ENCODE data around the gene CXCL17. TPM values are rescaled to one million over a fixed set of nuclear protein-coding genes. Genes with fewer than 3 reads are reported as not detected.

The CXCL17 gene
- total RNA-seq, 1 experiment from 2014 or later: not detected

GRCh38 chr19:42421591-42422031 lies 21.1 kb downstream of the CXCL17 start:
- H3K18ac ChIP-seq (ENCODE audit: insufficient read length, low read depth, low read length): no peak overlapping the region
- H3K9me3 Mint-ChIP-seq: peaks cover 0 to 3% of the 10 kb centered on the region in 2 experiments; a peak in 3 of 5 replicates
- no peak overlapping the region for H3T11ph ChIP-seq (ENCODE audit: low read length)
- H3K23ac ChIP-seq (ENCODE audit: insufficient read length, low read depth, low read length): no peak overlapping the region
- H3K27me3 Mint-ChIP-seq (ENCODE audit: low read depth): peaks cover 93% of the 10 kb centered on the region
- H3K27ac ChIP-seq (ENCODE audit: insufficient read length, low read depth, low read length): no peak overlapping the region
- no peak overlapping the region for H4K5ac ChIP-seq (ENCODE audit: insufficient read length, low read depth, low read length)
- no peak for DNase-seq
- no peak overlapping the region for H2BK20ac ChIP-seq (ENCODE audit: low read depth, low read length, poor library complexity, severe bottlenecking)
- H4K20me1 ChIP-seq (ENCODE audit: control insufficient read depth, insufficient read depth, insufficient read length): no peaks in the 10 kb centered on the region
- H3K36me3 Mint-ChIP-seq (ENCODE audit: insufficient read depth in 1 of 3, low read depth in 3 of 3): peaks cover 0 to 13% (median 3%) of the 10 kb centered on the region in 3 experiments; a peak in 5 of 7 replicates
- H4K91ac ChIP-seq (ENCODE audit: insufficient read length, low read depth, low read length): no peak overlapping the region
- H3K4me3 Mint-ChIP-seq: peak overlapping the region in 1 of 2 experiments; percentile 90; a peak in 2 of 5 replicates
- no peak overlapping the region for H2BK120ac ChIP-seq (ENCODE audit: low read depth, low read length, poor library complexity, severe bottlenecking)
- no peak overlapping the region for H3K14ac ChIP-seq (ENCODE audit: insufficient read depth, low read length)
- no peak overlapping the region for H2AFZ ChIP-seq (ENCODE audit: low read length)
- no peak overlapping the region for H2BK15ac ChIP-seq (ENCODE audit: low read depth, low read length)
- no peak overlapping the region for H3K56ac ChIP-seq (ENCODE audit: insufficient read length, low read depth, low read length)
- no peak for TF ChIP-seq CTCF (conservative IDR thresholded peaks at IDR 0.05)
- H3K9me3 ChIP-seq (ENCODE audit: control insufficient read depth, low read depth, low read length): no peaks in the 10 kb centered on the region
- peaks cover 7% of the 10 kb centered on the region for H3K23me2 ChIP-seq (ENCODE audit: insufficient read length, low read depth, low read length, poor library complexity, severe bottlenecking)
- H4K8ac ChIP-seq (replicated peaks; ENCODE audit: insufficient read length, low read depth, low read length): no peak overlapping the region
- peaks cover 17% of the 10 kb centered on the region; the same call in 1 of the 2 replicates for H3K27me3 ChIP-seq (ENCODE audit: insufficient read depth, low read length)
- peaks cover 20 to 35% of the 10 kb centered on the region in 2 experiments for H3K4me1 Mint-ChIP-seq
- H3K4me1 ChIP-seq (ENCODE audit: insufficient read depth, low read length): no peaks in the 10 kb centered on the region
- no peaks in the 10 kb centered on the region for H3K79me1 ChIP-seq (ENCODE audit: insufficient read depth, low read depth, low read length, poor library complexity, severe bottlenecking)
- no peak overlapping the region for H3K4ac ChIP-seq (ENCODE audit: low read depth, low read length)
- no peak overlapping the region for H2BK5ac ChIP-seq (ENCODE audit: insufficient read length, low read length)
- no peaks in the 10 kb centered on the region for H3K79me2 ChIP-seq (ENCODE audit: insufficient read depth, low read length)
- no peak overlapping the region for H2AK5ac ChIP-seq (ENCODE audit: insufficient read length, low read length)
- no peak overlapping the region for H3K9ac ChIP-seq (ENCODE audit: extremely low read depth, insufficient read length, low read length)
- H3K4me2 ChIP-seq (ENCODE audit: insufficient read depth, insufficient read length, low read length): no peak overlapping the region
- no peak overlapping the region for H2BK12ac ChIP-seq (ENCODE audit: insufficient read length, low read depth, low read length)
- no peak overlapping the region for H3K27ac Mint-ChIP-seq
- no CpG with 5 or more reads among the region's 9 CpGs for WGBS (ENCODE audit: extremely low coverage, insufficient read length, low lambda C conversion rate)

Data from H9 (cell line).